Measurements from ENCODE around the gene PAF1.
A peak's percentile ranks its signal among the peaks of the same experiment; 100 is the strongest.
"Not testable (repeated sequence)": the region's sequence is repeated elsewhere in the genome, so short reads cannot be mapped to it uniquely, and the experiment has no call there.

The PAF1 gene

DNA sequence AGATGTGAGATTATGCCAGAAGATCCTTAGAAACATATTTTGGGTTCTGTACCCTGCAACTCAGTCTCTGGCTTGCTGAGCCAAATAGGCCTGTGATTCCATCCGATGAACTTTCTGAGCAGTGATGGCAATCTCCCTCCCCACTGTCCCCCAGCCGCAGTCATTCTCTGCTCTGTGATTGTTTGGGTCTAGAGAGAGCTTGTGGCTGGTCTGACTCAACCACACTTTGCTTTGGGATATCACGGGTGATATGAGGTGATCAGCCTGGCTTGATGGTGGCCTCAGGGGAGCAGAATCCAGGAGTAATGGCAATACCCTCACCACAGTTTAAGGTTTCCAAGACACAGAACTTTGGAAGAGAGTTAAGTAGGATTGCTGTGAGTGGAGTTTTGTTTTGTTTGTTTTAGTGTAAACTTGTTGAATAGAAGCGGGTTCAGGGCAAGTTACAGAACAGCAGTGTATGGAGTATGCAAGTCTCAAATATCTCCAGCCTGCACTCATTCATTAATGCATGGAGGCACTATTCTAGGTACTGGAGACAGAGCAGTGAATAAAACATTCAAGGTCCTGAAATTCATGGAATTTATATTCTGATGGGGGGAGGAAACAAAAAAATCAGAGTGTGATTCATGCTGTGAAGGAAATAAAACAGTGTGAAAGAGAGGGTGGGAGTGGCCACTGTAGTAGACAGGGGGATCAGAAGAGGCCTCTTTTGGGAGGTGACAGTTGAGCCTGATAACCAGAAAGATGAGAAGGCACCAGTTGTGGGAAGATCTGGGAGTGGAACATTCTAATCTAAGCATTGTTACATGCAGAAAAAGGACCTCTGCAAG is 43.4 kb downstream of the PAF1 start:
- Mint-ChIP-seq H3K27me3 (ENCODE audit: low read depth) (no peaks in the 10 kb centered on the region), H3K9me3 (no peaks in the 10 kb centered on the region), H3K4me3 (no peak overlapping the region), H3K27ac (no peak overlapping the region), H3K36me3 (ENCODE audit: low read depth) (peaks cover 48% of the 10 kb centered on the region), H3K4me1 (peaks cover 70% of the 10 kb centered on the region)
- TF ChIP-seq CTCF (IDR thresholded peaks at IDR 0.05; ENCODE audit: unreplicated experiment in 3 of 3): no peak

DNA sequence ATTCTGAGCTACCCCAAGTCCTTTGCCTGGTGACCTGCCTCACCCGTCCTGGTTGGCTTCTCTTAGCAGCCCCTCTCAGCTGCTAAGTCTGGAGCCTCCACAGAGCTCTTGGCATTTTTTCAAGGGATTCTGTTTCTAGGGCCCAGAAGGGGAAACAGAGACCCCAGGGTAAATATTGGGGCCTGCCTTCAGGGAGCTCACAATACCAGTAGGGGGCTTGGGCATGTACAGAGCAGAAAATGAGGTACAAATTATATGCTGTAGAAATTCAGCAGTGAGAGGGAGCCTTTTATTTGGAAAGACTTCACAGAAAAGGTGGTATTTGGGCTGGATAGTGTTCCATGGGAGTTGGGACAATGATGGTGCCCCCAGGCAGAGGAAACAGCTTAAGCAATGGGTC is 45.0 kb downstream of the PAF1 start:
- Mint-ChIP-seq H3K36me3 (ENCODE audit: low read depth) (peaks cover 38% of the 10 kb centered on the region), H3K9me3 (no peaks in the 10 kb centered on the region), H3K4me3 (peak overlapping the region; percentile 92 to 94 (median 93)), H3K4me1 (peaks cover 68% of the 10 kb centered on the region), H3K27me3 (ENCODE audit: low read depth) (no peaks in the 10 kb centered on the region), H3K27ac (peak overlapping the region; percentile 25 to 43 (median 37))
- TF ChIP-seq CTCF (IDR thresholded peaks at IDR 0.05; ENCODE audit: unreplicated experiment in 3 of 3): no peak

DNA sequence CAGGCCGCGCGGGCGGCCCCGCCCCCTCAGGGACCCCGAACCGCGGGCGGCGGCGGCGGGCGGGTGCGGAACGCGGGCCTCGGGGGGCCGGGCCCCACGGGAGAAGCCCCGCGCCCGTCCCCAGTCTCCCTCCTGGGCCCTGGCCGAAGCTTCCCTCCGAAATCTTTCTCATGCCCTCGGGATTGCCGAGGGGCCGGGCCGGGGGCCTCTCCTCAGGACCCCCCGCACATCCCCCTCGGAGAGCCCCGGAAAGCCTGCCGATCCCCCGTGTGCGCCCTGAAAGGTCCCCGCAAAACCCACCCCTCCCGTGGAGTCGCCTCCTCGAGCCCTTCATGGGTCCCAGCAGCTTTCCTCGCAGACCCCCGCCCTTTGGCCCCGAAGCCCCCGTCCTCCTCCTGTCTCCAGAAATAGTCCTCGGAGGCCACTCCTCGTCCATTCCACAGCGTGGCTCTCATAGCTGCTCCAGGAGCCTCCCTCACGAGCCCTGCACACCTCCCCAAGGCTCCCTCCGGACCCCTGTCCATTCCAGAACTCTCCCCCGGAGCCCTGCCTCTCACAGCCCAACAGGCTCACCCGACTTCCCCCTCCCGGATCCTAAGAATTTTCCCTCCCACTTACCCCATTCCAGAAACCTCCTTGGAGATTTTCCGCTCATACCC is 48.1 kb downstream of the PAF1 start:
- peak overlapping the region; percentile 92 to 94 (median 93) for H3K4me3 Mint-ChIP-seq
- peak overlapping the region; percentile 43 to 76 (median 65) for H3K27ac Mint-ChIP-seq
- H3K4me1 Mint-ChIP-seq: peaks cover 54% of the 10 kb centered on the region
- no peaks in the 10 kb centered on the region for H3K27me3 Mint-ChIP-seq (ENCODE audit: low read depth)
- no peak for TF ChIP-seq CTCF (IDR thresholded peaks at IDR 0.05; ENCODE audit: unreplicated experiment in 3 of 3)
- H3K36me3 Mint-ChIP-seq (ENCODE audit: low read depth): peaks cover 19% of the 10 kb centered on the region
- H3K9me3 Mint-ChIP-seq: no peaks in the 10 kb centered on the region

DNA sequence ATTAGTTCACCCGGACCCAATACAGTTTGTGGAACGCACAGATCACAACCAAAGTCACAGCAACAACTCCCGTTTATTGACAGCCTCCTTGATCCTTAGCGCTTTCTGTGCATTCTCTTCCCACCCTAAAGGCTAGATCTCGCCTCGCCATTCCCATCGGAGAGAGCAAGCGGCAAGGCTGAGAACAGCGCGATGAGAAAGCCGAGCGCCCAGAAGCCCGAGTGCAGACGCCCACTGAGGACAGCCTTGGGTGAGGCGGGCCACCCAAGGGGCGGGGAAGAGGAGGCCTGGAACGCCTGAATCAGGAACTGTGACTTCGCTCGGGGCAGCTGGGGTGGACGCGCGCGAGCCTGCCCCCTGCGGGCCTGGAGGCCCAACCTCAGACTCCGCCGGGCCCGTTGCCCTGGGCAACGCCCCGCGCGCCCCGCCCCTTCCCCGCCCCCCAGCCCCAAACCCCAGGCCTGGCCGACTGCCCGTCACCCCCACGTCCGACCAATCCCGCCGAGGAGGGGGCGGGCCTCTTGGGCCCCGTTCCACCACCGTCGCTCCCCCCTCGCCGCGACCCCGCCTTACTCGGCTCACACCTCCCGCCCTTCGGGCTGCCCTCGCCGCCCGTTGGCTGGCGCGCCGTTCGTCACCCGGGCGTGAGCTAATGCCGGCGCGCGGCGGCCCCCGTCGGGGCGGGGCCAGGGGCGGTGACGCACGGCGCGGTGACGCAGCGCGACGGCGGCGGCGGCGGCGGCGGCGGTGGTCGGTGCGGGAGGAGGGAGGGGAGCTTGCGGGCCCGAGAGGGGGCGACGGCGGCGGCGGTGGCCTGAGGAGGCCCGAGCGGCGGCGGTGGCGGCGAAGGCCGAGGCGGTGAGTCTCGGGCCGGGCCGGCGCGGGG is 48.9 kb downstream of the PAF1 start, which contains the start of gene SAMD4B:
TSS of gene SAMD4B (plus strand) at position 703 of the 886 bp plus-strand sequence. CDS start 14,473 bp downstream, outside the sequence.
- Mint-ChIP-seq H3K4me3 (peak within 1 kb of the TSS; percentile 92 to 95 (median 94)), H3K9me3 (no peaks in the 10 kb centered on the region), H3K4me1 (peaks cover 46% of the 10 kb centered on the region), H3K36me3 (ENCODE audit: low read depth) (peaks cover 12% of the 10 kb centered on the region), H3K27me3 (ENCODE audit: low read depth) (no peaks in the 10 kb centered on the region), H3K27ac (peak within 1 kb of the TSS; percentile 63 to 91 (median 90))
- peak; percentile 77 to 90 (median 80) for TF ChIP-seq CTCF (IDR thresholded peaks at IDR 0.05; ENCODE audit: unreplicated experiment in 3 of 3)

- H3K4me1 Mint-ChIP-seq: peaks cover 41% of the 10 kb centered on the region
- H3K27ac Mint-ChIP-seq: peak overlapping the region; percentile 63 to 91 (median 90)
- H3K36me3 Mint-ChIP-seq (ENCODE audit: low read depth): peaks cover 12% of the 10 kb centered on the region
- H3K4me3 Mint-ChIP-seq: peak overlapping the region; percentile 90 to 95 (median 91)
- no peaks in the 10 kb centered on the region for H3K9me3 Mint-ChIP-seq
- no peak for TF ChIP-seq CTCF (IDR thresholded peaks at IDR 0.05; ENCODE audit: unreplicated experiment in 3 of 3)
- H3K27me3 Mint-ChIP-seq (ENCODE audit: low read depth): no peaks in the 10 kb centered on the region
Measured at GRCh38 chr19:39341129-39341718, 49.7 kb downstream of the PAF1 start.

DNA sequence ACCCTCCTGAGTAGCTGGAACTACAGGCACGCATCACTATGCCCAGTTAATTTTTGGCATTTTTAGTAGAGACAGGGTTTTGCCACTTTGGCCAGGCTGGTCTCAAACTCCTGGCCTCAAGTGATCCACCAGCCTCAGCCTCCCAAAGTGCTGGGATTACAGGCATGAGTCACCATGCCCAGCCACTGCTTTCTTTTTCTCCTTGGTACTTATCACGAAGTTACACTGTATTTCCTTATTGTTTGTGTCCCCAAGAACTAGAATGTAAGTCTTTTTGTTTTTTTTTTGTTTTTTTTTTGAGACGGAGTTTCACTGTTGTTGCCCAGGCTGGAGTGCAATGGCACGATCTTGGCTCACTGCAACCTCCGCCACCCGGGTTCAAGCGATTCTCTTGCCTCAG is 50.8 kb downstream of the PAF1 start:
- H3K27ac Mint-ChIP-seq; H3K27me3 Mint-ChIP-seq (ENCODE audit: low read depth); H3K36me3 Mint-ChIP-seq (ENCODE audit: low read depth); H3K9me3 Mint-ChIP-seq: not testable (repeated sequence)
- peak overlapping the region; percentile 90 to 95 (median 91) for H3K4me3 Mint-ChIP-seq
- H3K4me1 Mint-ChIP-seq: peaks cover 30% of the 10 kb centered on the region

Data from nephron (organoid).